Measurements from ENCODE around the gene TMEM151A.

DNA sequence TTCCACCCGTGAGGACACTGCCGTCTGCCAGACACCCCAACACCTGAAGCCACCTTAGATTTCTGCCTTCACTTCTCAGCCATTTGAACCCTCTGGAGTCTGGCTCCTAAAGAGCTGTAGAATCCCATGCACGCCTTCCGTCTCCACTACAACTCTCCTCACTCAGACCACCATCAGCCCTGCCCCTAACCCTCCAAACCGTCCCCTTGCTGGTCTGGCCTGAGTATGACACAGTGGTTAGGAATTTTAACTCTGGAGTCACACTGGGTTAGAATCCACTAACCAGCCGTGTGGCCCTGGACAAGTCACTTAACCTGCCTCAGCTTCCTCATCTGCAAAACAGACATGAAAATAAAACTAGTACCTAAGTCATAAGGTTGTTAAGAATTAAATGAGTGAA is 10.7 kb upstream of the TMEM151A start:
- TF ChIP-seq, protein P1, sequence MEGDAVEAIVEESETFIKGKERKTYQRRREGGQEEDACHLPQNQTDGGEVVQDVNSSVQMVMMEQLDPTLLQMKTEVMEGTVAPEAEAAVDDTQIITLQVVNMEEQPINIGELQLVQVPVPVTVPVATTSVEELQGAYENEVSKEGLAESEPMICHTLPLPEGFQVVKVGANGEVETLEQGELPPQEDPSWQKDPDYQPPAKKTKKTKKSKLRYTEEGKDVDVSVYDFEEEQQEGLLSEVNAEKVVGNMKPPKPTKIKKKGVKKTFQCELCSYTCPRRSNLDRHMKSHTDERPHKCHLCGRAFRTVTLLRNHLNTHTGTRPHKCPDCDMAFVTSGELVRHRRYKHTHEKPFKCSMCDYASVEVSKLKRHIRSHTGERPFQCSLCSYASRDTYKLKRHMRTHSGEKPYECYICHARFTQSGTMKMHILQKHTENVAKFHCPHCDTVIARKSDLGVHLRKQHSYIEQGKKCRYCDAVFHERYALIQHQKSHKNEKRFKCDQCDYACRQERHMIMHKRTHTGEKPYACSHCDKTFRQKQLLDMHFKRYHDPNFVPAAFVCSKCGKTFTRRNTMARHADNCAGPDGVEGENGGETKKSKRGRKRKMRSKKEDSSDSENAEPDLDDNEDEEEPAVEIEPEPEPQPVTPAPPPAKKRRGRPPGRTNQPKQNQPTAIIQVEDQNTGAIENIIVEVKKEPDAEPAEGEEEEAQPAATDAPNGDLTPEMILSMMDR (IDR thresholded peaks at IDR 0.05): no peak
- TF ChIP-seq POLR2AphosphoS5 (IDR thresholded peaks at IDR 0.05): no peak
- no peak for TF ChIP-seq EP300 (IDR thresholded peaks at IDR 0.05)
